Ishikawa (cell line): Measurements from ENCODE around the gene TPM2.
A peak's percentile ranks its signal among the peaks of the same experiment; 100 is the strongest.

Source experiments
- CEBPB ChIP-seq: IDR thresholded peaks from 2 replicates; pipeline ENCODE4 v1.6.1; 2012
- CREB1 ChIP-seq: IDR thresholded peaks from 2 replicates; pipeline ENCODE4 v1.6.1; 2012; ENCODE audit warnings: low read depth
- EGR1 ChIP-seq: IDR thresholded peaks from 2 replicates; pipeline ENCODE4 v1.6.1; 2012
- EP300 ChIP-seq: IDR thresholded peaks from 2 replicates; pipeline ENCODE4 v1.6.1; 2012; ENCODE audit warnings: borderline replicate concordance
- FOXM1 ChIP-seq: IDR thresholded peaks from 2 replicates; pipeline ENCODE4 v1.6.1; 2012; ENCODE audit warnings: low read depth, borderline replicate concordance
- NFIC ChIP-seq: IDR thresholded peaks from 2 replicates; pipeline ENCODE4 v1.6.1; 2012
- RAD21 ChIP-seq: IDR thresholded peaks from 2 replicates; pipeline ENCODE4 v1.6.1; 2012; ENCODE audit warnings: low read depth
- TAF1 ChIP-seq: IDR thresholded peaks from 2 replicates; pipeline ENCODE4 v1.6.1; 2012; ENCODE audit warnings: low read depth, mild to moderate bottlenecking
- TCF12 ChIP-seq: IDR thresholded peaks from 2 replicates; pipeline ENCODE4 v1.6.1; 2012; ENCODE audit warnings: low read depth
- TEAD4 ChIP-seq: IDR thresholded peaks from 2 replicates; pipeline ENCODE4 v1.6.1; 2012
- YY1 ChIP-seq: IDR thresholded peaks from 2 replicates; pipeline ENCODE4 v1.6.1; 2012; ENCODE audit warnings: low read depth
- ZBTB7A ChIP-seq: IDR thresholded peaks from 2 replicates; pipeline ENCODE4 v1.6.1; 2012; ENCODE audit warnings: low read depth
- TF ChIP-seq, protein P1 (sequence below): IDR thresholded peaks from 2 replicates; pipeline ENCODE4 v1.6.1; 2012
- TF ChIP-seq, protein P2 (sequence below): IDR thresholded peaks from 2 replicates; pipeline ENCODE4 v1.6.1; 2012; ENCODE audit warnings: low read depth, mild to moderate bottlenecking
- TF ChIP-seq, protein P3 (sequence below): IDR thresholded peaks from 2 replicates; pipeline ENCODE4 v1.6.1; 2012

The TPM2 gene

DNA sequence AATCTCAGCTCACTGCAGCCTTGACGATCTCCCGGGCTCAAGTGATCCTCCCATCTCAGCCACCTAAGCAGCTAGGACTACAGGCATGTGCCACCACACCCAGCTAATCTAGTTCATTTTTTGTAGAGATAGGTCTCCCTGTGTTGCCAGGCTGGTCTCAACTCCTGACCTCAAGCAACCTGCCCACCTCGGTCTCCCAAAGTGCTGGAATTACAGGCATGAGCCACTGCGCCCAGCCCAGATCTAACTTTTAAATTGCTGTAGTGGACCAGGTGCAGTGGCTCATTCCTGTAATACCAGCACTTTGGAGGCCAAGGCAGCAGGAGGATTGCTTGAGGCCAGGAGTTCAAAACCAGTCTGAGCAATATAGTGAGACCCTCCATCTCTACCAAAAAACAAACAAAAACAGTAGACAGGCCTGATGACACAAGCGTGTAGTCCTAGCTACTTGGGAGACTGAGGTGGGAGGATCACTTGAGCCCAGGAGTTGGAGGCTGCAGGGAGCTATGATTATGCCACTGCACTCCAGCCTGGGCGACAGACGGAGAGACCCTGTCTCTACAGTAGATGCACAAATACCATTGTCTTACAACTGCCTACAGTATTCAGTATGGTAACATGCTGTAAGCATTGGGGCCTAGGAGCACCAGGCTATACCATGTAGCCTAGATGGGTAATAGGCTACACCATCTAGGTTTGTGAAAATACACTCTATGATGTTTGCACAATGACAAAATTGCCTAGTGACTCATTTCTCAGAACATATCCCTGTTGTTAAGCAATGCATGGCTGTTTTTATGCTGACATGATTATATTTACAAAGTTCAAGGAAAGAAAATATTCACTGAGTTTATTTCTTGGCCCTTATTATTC is 37.5 kb downstream of the TPM2 start:
- TF ChIP-seq TAF1: no peak
- TF ChIP-seq CREB1: no peak
- TF ChIP-seq NFIC: no peak
- no peak for TF ChIP-seq CEBPB

DNA sequence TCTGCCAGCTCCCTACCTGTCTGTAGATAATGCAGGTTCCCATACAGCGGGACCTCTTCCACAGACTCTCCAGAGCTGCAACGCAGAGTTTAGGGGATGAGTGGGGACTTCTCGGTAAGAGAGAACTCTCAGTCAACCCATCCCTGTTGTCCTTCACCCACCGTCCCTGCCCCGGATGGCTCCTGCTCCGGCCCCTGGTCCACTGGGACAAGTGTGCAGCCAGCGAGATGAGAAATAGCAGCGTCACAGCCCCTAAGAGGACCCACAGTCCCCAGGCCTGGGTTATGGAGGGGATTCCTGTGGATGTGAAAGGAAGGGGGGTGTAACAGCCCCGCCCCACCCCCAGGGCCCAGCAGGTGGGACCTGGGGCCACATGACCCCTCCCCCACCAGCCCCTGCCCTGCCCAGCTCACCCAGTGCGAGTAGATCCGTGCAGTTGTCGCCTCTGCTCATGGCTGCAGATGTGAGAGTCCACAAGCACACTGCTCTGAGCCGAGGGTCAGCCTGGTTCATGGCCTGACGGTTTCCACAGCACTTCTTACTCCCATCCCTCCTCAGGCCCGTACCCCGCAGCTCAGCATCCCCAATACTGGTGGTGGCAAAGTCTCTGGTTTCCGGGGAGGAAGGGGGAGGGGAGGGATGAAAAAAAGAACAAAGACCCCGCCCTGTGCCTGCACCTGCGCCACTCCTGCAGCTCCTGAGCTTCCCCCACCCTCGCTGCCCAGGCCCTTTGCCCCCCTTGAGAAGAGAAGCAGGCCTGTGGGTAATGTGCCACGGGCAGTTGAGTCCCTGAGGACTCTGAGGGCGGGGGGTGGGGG is 39.2 kb downstream of the TPM2 start, which contains the start of gene SIT1:
TSS of gene SIT1 (minus strand) at position 591 of the 818 bp plus-strand sequence. CDS start at position 513, 78 bp downstream.
- TF ChIP-seq CEBPB (no peak), CREB1 (no peak), ZBTB7A (no peak), TAF1 (no peak), FOXM1 (no peak), TEAD4 (no peak), EP300 (no peak), NFIC (no peak), EGR1 (no peak), TCF12 (no peak)
- TF ChIP-seq, protein P1, sequence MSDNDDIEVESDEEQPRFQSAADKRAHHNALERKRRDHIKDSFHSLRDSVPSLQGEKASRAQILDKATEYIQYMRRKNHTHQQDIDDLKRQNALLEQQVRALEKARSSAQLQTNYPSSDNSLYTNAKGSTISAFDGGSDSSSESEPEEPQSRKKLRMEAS: no peak
- TF ChIP-seq, protein P2, sequence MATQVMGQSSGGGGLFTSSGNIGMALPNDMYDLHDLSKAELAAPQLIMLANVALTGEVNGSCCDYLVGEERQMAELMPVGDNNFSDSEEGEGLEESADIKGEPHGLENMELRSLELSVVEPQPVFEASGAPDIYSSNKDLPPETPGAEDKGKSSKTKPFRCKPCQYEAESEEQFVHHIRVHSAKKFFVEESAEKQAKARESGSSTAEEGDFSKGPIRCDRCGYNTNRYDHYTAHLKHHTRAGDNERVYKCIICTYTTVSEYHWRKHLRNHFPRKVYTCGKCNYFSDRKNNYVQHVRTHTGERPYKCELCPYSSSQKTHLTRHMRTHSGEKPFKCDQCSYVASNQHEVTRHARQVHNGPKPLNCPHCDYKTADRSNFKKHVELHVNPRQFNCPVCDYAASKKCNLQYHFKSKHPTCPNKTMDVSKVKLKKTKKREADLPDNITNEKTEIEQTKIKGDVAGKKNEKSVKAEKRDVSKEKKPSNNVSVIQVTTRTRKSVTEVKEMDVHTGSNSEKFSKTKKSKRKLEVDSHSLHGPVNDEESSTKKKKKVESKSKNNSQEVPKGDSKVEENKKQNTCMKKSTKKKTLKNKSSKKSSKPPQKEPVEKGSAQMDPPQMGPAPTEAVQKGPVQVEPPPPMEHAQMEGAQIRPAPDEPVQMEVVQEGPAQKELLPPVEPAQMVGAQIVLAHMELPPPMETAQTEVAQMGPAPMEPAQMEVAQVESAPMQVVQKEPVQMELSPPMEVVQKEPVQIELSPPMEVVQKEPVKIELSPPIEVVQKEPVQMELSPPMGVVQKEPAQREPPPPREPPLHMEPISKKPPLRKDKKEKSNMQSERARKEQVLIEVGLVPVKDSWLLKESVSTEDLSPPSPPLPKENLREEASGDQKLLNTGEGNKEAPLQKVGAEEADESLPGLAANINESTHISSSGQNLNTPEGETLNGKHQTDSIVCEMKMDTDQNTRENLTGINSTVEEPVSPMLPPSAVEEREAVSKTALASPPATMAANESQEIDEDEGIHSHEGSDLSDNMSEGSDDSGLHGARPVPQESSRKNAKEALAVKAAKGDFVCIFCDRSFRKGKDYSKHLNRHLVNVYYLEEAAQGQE: no peak
- TF ChIP-seq, protein P3, sequence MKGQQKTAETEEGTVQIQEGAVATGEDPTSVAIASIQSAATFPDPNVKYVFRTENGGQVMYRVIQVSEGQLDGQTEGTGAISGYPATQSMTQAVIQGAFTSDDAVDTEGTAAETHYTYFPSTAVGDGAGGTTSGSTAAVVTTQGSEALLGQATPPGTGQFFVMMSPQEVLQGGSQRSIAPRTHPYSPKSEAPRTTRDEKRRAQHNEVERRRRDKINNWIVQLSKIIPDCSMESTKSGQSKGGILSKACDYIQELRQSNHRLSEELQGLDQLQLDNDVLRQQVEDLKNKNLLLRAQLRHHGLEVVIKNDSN: no peak

DNA sequence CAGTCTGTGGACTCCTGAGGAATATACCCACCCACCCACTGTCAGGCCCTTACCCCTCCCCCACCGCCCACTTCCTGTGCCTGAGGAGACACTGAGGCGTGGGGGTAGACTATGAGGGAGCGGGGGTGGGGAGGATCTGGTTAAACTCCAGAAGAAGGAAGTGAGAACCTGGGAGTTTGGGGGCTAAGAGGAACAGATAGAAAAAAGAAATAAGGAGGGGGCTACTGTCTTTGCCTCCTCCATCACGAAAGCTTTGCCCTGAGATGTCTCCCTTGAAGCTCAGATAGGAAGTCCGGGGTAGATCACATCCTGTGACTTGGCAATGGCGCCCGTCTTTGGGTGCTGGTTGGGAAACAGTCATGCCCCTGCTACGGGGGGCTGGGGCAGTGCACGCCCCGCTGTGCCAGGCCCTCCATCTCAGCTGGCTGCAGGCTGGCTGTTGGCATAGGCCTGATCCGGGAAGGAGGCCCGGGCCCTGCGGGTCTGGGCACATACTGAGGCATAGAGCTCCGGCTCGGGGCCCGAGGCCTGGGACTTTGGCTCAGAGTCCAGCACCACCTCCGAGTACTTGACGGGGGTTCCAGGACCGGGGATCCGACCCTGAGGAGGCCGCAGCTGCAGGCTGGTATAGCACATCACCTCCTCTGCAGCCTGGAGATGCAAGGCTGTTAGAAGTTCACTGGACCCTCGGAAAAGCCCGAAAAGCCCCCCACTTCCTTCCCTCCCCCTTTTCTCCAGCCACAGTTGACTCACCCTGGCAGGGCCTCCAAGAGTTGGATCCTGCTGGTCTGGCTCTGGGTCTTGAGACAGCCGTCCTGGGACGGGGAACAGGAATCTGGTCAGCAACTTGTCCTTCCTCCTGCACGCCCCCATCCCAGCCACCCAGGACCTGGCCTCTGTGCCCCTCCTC is 40.0 kb downstream of the TPM2 start:
- TF ChIP-seq, protein P3: no peak
- TF ChIP-seq FOXM1 (no peak), TAF1 (no peak), EP300 (no peak), EGR1 (no peak), RAD21 (no peak), CEBPB (no peak), TCF12 (no peak), ZBTB7A (no peak), TEAD4 (no peak)
- TF ChIP-seq, protein P1: no peak
- TF ChIP-seq, protein P2: no peak

DNA sequence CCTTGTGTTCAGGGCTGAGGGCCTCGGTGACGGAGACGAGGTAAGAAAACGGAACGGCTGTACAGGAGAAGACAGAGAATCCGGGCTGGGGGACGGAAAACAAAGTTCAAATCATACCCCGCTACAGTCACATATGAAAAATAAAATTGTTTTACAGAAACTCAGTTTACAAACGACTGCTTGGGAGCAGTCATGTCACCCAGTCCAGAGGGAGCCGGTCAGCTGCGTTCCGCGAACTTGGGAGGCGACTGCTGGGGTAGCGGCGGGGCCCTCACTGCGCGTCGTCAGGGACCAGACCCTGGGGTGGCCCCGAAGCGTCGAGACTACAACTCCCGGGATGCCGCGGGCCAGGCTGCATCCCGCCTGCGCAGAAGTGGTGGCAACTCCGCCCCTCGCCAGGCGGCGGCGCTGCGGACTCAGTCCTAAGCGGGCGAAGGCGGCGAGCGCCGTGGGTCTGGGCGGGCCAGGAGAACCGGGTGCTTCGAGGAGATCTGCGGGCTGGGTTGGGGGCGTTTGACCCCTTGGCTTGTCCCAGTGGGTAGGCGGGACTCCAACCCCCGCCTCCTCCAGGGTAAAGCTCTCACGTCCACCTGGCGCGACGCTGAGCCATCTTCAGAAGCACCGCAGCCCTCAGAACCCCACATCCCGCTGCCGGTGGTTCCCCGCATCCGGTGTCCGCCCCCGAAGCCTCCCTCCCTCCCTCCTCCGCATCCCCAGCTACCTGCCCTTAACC is 43.0 kb downstream of the TPM2 start:
- peak; percentile 49 for TF ChIP-seq TAF1
- TF ChIP-seq, protein P1: peak; percentile 69; the same call in 1 of the 2 replicates
- peak; percentile 42 for TF ChIP-seq YY1
- TF ChIP-seq NFIC: no peak
- TF ChIP-seq TEAD4: no peak
- TF ChIP-seq CEBPB: no peak
- TF ChIP-seq FOXM1: no peak
- TF ChIP-seq, protein P3: no peak
- TF ChIP-seq TCF12: no peak; the same call in 1 of the 2 replicates
- TF ChIP-seq ZBTB7A: peak; percentile 16
- peak; percentile 15; the same call in 1 of the 2 replicates for TF ChIP-seq EGR1
- TF ChIP-seq EP300: no peak; the same call in none of the 2 replicates
- no peak for TF ChIP-seq CREB1
- TF ChIP-seq RAD21: peak; percentile 87
- TF ChIP-seq, protein P2: no peak
